ENCODE measurements around the gene LTA.

The LTA gene

GRCh38 chr6:31534521-31535040 is 37.5 kb upstream of the LTA start:
- in situ Hi-C loops (cut with MboI; ENCODE audit: low pct_unique_long_range_greater_than_20kb, low sequenced_read_pairs, unreplicated experiment), result no loop called here
- no peak for DNase-seq (ENCODE audit: low spot score)
- TF ChIP-seq, protein P1, sequence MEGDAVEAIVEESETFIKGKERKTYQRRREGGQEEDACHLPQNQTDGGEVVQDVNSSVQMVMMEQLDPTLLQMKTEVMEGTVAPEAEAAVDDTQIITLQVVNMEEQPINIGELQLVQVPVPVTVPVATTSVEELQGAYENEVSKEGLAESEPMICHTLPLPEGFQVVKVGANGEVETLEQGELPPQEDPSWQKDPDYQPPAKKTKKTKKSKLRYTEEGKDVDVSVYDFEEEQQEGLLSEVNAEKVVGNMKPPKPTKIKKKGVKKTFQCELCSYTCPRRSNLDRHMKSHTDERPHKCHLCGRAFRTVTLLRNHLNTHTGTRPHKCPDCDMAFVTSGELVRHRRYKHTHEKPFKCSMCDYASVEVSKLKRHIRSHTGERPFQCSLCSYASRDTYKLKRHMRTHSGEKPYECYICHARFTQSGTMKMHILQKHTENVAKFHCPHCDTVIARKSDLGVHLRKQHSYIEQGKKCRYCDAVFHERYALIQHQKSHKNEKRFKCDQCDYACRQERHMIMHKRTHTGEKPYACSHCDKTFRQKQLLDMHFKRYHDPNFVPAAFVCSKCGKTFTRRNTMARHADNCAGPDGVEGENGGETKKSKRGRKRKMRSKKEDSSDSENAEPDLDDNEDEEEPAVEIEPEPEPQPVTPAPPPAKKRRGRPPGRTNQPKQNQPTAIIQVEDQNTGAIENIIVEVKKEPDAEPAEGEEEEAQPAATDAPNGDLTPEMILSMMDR (IDR thresholded peaks at IDR 0.05; ENCODE audit: extremely low read depth, insufficient read depth, missing control alignments), result no peak

DNA sequence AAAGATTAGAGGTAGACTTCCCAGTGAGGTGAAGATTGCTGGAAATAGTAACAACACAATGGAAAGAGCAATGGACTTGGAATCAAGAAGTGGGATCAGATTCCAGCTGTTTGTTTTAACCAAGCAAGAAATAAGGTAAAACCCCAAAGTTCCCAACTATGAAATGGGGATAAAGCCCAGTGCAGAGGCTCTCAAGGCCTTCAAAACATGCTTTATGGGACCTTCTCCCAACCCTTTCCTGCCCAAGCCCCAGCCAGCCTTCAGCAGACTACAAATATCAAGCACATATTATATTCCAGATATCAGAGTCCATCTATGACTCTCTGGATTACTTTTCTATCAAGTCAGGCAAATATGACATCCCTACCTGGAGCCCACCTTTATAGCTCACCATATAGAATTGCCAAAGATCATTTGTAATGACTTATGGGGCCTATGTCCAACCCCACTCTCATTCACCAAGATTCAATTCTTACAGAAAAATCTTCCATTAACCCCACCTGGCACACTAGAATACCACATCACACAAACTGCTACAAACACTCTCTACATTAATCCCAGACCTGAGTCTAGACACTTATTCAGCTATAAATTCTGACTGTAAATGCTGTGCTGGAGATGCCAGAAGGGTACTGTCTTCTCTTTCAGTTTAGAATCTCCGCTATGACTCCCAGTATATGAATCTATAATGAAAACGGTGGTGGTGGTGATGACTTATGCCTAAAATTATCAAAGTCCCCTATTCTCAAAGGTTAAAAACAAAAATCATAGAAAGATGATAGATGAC is 36.4 kb upstream of the LTA start:
- TF ChIP-seq, protein P1 (IDR thresholded peaks at IDR 0.05; ENCODE audit: extremely low read depth, insufficient read depth, missing control alignments), result no peak
- in situ Hi-C loops (cut with MboI; ENCODE audit: low pct_unique_long_range_greater_than_20kb, low sequenced_read_pairs, unreplicated experiment), result no loop called here
- no peak for DNase-seq (ENCODE audit: low spot score)

DNA sequence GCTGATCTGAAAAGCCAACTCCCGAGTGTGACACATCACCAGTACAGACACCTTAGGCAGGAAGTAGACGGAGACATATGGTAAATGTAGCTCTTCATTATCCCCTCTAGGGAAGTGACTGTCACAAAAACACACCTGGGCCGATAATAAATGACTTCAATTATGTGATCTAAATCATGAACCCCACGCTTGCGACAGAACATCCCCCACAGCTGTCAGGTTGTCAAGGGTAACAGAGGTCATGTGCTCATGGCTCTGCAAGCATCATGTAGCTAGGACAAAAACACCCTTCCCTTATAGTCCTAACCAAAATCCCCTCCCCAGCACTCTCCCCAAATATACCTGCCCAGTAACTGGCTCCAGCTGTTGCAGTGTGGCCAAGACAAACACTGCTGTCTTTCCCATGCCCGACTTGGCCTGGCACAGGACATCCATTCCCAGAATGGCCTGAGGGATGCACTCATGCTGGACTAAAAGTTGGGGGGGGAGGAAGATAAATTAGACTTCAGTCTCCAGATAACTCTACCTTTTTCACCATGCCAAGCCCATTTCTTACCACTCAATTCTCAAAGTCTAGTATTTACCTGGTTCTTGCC is 33.2 kb upstream of the LTA start:
- TF ChIP-seq, protein P1 (IDR thresholded peaks at IDR 0.05; ENCODE audit: extremely low read depth, insufficient read depth, missing control alignments), result no peak
- no peak for DNase-seq (ENCODE audit: low spot score)
- in situ Hi-C loops (cut with MboI; ENCODE audit: low pct_unique_long_range_greater_than_20kb, low sequenced_read_pairs, unreplicated experiment), result no loop called here

- in situ Hi-C loops (cut with MboI; ENCODE audit: low pct_unique_long_range_greater_than_20kb, low sequenced_read_pairs, unreplicated experiment), result no loop called here
- TF ChIP-seq, protein P1 (IDR thresholded peaks at IDR 0.05; ENCODE audit: extremely low read depth, insufficient read depth, missing control alignments), result no peak
- no peak for DNase-seq (ENCODE audit: low spot score)
Observed at GRCh38 chr6:31540640-31541039, 31.4 kb upstream of the LTA start.

DNA sequence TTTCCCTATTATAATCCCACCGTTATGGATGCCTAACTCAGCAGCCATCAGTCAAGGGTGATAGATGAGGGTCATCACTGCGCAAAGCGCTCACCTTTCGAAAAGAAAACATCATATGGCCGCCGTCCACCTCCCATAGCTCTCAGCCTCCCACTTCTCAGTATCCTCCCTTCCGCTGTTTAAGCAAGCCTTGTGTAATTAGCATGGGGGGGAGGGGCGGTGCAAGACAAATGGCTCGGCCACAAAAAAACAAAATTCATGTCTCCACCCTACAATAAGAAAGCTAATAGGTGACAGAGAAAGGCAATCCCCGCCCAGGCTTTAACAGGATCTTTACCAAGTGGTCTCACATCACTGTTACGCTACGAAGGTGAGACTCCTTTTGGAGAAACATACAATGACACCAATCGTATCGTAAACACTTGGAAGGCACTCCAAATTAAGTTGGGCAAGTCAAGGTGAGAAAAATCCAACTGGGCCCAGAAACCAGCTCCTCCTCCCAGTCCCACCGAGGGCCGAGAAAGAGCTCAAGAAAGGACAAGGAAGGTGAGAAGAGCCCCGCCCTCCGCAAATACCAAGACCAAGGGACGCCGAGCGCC is 30.9 kb upstream of the LTA start:
- in situ Hi-C loops (cut with MboI; ENCODE audit: low pct_unique_long_range_greater_than_20kb, low sequenced_read_pairs, unreplicated experiment), result no loop called here
- TF ChIP-seq, protein P1 (IDR thresholded peaks at IDR 0.05; ENCODE audit: extremely low read depth, insufficient read depth, missing control alignments), result no peak
- DNase-seq (ENCODE audit: low spot score), result no peak

GRCh38 chr6:31541658-31542521 is 30.2 kb upstream of the LTA start, which contains the start of gene DDX39B:
Gene DDX39B, minus strand, starts transcription at chr6:31542003. Its CDS starts 1,471 bp downstream, at chr6:31540532.
- TF ChIP-seq, protein P1 (IDR thresholded peaks at IDR 0.05; ENCODE audit: extremely low read depth, insufficient read depth, missing control alignments), result no peak
- peak; percentile 92 for DNase-seq (ENCODE audit: low spot score)
- in situ Hi-C loops (cut with MboI; ENCODE audit: low pct_unique_long_range_greater_than_20kb, low sequenced_read_pairs, unreplicated experiment), result no loop called here

Measured in GM13977 (cell line).